HT-29 (cell line): ENCODE data around the gene FBXW7. TPM values are rescaled to one million over a fixed set of nuclear protein-coding genes. Genes with fewer than 3 reads are reported as not detected.

ENCODE experiments used
- DNase-seq: peaks from one replicate; pipeline ENCODE4 v3.0.0-alpha.2; 2015; ENCODE audit warnings: low spot score
- total RNA-seq: library from RNA; depleted of rRNA; stranded (reverse); fragments of >200 nt; shearing (Covaris generic); gene quantifications from 2 replicates; pipeline ENCODE4 v1.2.3, GENCODE V29; 2014

FBXW7 gene
- total RNA-seq, 1 experiment from 2014 or later = 20.4 TPM

- DNase-seq = no peak
Measured at GRCh38 chr4:152471251-152471792, 64.6 kb downstream of the FBXW7 start.

GRCh38 chr4:152468408-152468807 lies 67.5 kb downstream of the FBXW7 start:
- no peak for DNase-seq

GRCh38 chr4:152467101-152467500 lies 68.8 kb downstream of the FBXW7 start:
- DNase-seq = no peak

- DNase-seq = peak; percentile 9
Measured at GRCh38 chr4:152464030-152464823, 71.7 kb downstream of the FBXW7 start.

- no peak for DNase-seq
Measured at GRCh38 chr4:152463562-152463961, 72.3 kb downstream of the FBXW7 start.

GRCh38 chr4:152462695-152463094 lies 73.2 kb downstream of the FBXW7 start:
- no peak for DNase-seq

GRCh38 chr4:152462047-152462446 lies 73.8 kb downstream of the FBXW7 start:
- no peak for DNase-seq

- DNase-seq = no peak
Measured at GRCh38 chr4:152460488-152460887, 75.4 kb downstream of the FBXW7 start.

- DNase-seq = no peak
Measured at GRCh38 chr4:152459326-152459725, 76.6 kb downstream of the FBXW7 start.

- DNase-seq = no peak
Measured at GRCh38 chr4:152458801-152459302, 77.0 kb downstream of the FBXW7 start.

- no peak for DNase-seq
Measured at GRCh38 chr4:152456609-152457008, 79.3 kb downstream of the FBXW7 start.

GRCh38 chr4:152455311-152455710 lies 80.6 kb downstream of the FBXW7 start:
- DNase-seq = no peak

GRCh38 chr4:152454398-152455011 lies 81.4 kb downstream of the FBXW7 start:
- peak; percentile 24 for DNase-seq

- no peak for DNase-seq
Measured at GRCh38 chr4:152451496-152451895, 84.4 kb downstream of the FBXW7 start.

GRCh38 chr4:152448854-152449253 lies 87.0 kb downstream of the FBXW7 start:
- DNase-seq = no peak

GRCh38 chr4:152448038-152448707 lies 87.7 kb downstream of the FBXW7 start:
- DNase-seq = no peak

- DNase-seq = no peak
Measured at GRCh38 chr4:152443859-152444258, 92.0 kb downstream of the FBXW7 start.

GRCh38 chr4:152437561-152437960 lies 98.3 kb downstream of the FBXW7 start:
- no peak for DNase-seq

- DNase-seq = peak; percentile 43
Measured at GRCh38 chr4:152436384-152436783, 99.5 kb downstream of the FBXW7 start.

GRCh38 chr4:152434011-152434410 lies 101.9 kb downstream of the FBXW7 start:
- DNase-seq = no peak

GRCh38 chr4:152431784-152432183 lies 104.1 kb downstream of the FBXW7 start:
- no peak for DNase-seq

GRCh38 chr4:152431291-152431690 lies 104.6 kb downstream of the FBXW7 start:
- no peak for DNase-seq
